Measurements from ENCODE around the gene WFS1. TPM values are rescaled to one million over a fixed set of nuclear protein-coding genes. Genes with fewer than 3 reads are reported as not detected.

WFS1 gene
- total RNA-seq, 1 experiment from 2014 or later, result 21.5 TPM

GRCh38 chr4:6272863-6273660 lies 3.4 kb downstream of the WFS1 start (continued):
- no peak for TF ChIP-seq YY1 (IDR thresholded peaks at IDR 0.05; ENCODE audit: extremely low read depth, insufficient replicate concordance, low read depth, low read length)
- TF ChIP-seq, protein P1, sequence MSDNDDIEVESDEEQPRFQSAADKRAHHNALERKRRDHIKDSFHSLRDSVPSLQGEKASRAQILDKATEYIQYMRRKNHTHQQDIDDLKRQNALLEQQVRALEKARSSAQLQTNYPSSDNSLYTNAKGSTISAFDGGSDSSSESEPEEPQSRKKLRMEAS (IDR thresholded peaks at IDR 0.05), result peak; percentile 49
- no peak for TF ChIP-seq CEBPB (IDR thresholded peaks at IDR 0.05; ENCODE audit: low read depth)
- no peak for TF ChIP-seq SRF (IDR thresholded peaks at IDR 0.05; ENCODE audit: low read depth)

DNA sequence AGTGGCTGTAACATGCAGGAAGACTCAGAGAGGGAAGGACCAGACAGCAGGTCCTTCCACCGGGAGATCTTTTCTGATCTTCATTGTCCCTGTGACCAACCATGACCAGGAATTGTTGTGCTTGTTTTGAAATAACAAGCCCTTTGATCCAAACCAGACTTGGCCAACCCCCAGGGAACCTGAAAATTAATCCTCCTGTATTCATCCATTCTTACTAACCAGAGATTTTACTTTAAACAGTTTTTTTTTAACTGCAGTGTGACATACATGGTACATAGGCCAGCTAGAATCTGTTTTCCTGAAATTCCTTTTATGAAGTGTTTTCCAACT lies 4.0 kb downstream of the WFS1 start:
- ATAC-seq, result no peak
- no peak overlapping the region for H2AFZ ChIP-seq (ENCODE audit: low read depth, low read length, poor library complexity, severe bottlenecking)
- H4K20me1 ChIP-seq (ENCODE audit: insufficient read depth), result no peaks in the 10 kb centered on the region
- no TSS peak for BruUV-seq (replicated peaks)
- RAD21 ChIA-PET (ENCODE audit: low non-redundant PET in 1 of 2, low total read pairs in 2 of 2, uncharacterized antibody in 2 of 2, unreplicated experiment in 2 of 2), result no interaction called here
- no peak for DNase-seq (ENCODE audit: low read depth, low spot score)
- peaks cover 6% of the 10 kb centered on the region; the same call in 1 of the 2 replicates for H3K79me2 ChIP-seq (ENCODE audit: insufficient read depth, low read length)
- no peaks in the 10 kb centered on the region for H3K9me3 ChIP-seq (ENCODE audit: control insufficient read depth in 1 of 2, insufficient read depth in 1 of 2, low read depth in 1 of 2, low read length in 2 of 2)
- H3K36me3 ChIP-seq (ENCODE audit: control insufficient read depth in 1 of 2, insufficient read depth in 2 of 2, low read length in 2 of 2), result no peaks in the 10 kb centered on the region
- no peaks in the 10 kb centered on the region for H3K9me2 ChIP-seq (ENCODE audit: insufficient read depth)
- peak overlapping the region; percentile 8 for H3K27ac ChIP-seq (ENCODE audit: low read depth, low read length)
- CTCF ChIA-PET, result no interaction called here
- H3K4me2 ChIP-seq (ENCODE audit: low read length), result peak overlapping the region; percentile 77
- peak overlapping the region; percentile 40 for H3K9ac ChIP-seq (ENCODE audit: low read length)
- peak overlapping the region in 1 of 2 experiments; percentile 33; a peak in 1 of 4 replicates for H3K4me3 ChIP-seq (replicated peaks in 1 of 2; ENCODE audit: low read depth in 1 of 2, low read length in 2 of 2)
- intact Hi-C loops (cut with micrococcal nuclease), result no loop called here
- peaks cover 39 to 43% of the 10 kb centered on the region in 2 experiments for H3K4me1 ChIP-seq (ENCODE audit: control insufficient read depth in 1 of 2, insufficient read depth in 2 of 2, low read length in 2 of 2)
- no peaks in the 10 kb centered on the region for H3K27me3 ChIP-seq (ENCODE audit: insufficient read depth, low read length)
- no peak for TF ChIP-seq SP1 (IDR thresholded peaks at IDR 0.05; ENCODE audit: low read depth)
- no peak for TF ChIP-seq POLR2AphosphoS5 (IDR thresholded peaks at IDR 0.05; ENCODE audit: low read depth, low read length)
- TF ChIP-seq, protein P2, sequence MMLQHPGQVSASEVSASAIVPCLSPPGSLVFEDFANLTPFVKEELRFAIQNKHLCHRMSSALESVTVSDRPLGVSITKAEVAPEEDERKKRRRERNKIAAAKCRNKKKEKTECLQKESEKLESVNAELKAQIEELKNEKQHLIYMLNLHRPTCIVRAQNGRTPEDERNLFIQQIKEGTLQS (IDR thresholded peaks at IDR 0.05), result no peak
- TF ChIP-seq EGR1 (IDR thresholded peaks at IDR 0.05; ENCODE audit: low read depth), result no peak
- POLR2A ChIA-PET, result interaction anchor here (0.7 kb wide), 1 partner anchor 39 kb away, joined by 3 read pairs; no protein-coding TSS in a partner anchor

Measured in HCT116 (cell line).